Effector CD4-positive, alpha-beta T cell (primary cell): Measurements from ENCODE around the gene CCDC80.
"Not testable (repeated sequence)": the region's sequence is repeated elsewhere in the genome, so short reads cannot be mapped to it uniquely, and the experiment has no call there.

Experiments used
- DNase-seq: peaks from one replicate; pipeline ENCODE4 v3.0.0-alpha.2; 2020

Gene CCDC80

DNA sequence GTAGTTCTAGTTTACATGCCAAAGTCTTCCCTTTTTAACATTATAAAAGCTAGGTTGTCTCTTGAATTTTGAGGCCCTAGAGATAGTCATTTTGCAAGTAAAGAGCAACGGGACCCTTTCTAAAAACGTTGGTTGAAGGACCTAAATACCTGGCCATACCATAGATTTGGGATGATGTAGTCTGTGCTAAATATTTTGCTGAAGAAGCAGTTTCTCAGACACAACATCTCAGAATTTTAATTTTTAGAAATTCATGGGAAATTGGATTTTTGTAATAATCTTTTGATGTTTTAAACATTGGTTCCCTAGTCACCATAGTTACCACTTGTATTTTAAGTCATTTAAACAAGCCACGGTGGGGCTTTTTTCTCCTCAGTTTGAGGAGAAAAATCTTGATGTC is 57.8 kb downstream of the CCDC80 start:
- no peak for DNase-seq

GRCh38 chr3:112582244-112582874 is 58.6 kb downstream of the CCDC80 start:
- DNase-seq: no peak

DNA sequence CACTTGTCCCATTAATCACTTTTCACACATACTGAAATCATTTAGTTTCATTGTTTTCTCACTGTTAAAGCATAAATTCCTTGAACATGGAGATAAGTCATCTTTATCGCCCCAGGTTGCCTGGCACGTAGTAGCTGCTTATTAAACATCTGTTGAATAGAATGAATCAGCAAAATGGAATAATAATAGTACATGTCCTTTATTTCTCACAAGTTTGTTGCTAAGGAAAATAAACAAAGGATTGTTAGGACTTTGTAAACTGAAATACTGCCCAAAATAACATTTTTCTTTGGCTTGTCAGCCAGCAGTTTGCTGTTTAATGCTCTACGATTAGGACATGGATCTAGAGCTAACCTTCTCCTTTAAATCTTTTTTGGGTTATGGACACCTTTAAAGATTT is 61.2 kb downstream of the CCDC80 start:
- DNase-seq: no peak

- no peak for DNase-seq
Observed at GRCh38 chr3:112579232-112579631, 61.7 kb downstream of the CCDC80 start.

DNA sequence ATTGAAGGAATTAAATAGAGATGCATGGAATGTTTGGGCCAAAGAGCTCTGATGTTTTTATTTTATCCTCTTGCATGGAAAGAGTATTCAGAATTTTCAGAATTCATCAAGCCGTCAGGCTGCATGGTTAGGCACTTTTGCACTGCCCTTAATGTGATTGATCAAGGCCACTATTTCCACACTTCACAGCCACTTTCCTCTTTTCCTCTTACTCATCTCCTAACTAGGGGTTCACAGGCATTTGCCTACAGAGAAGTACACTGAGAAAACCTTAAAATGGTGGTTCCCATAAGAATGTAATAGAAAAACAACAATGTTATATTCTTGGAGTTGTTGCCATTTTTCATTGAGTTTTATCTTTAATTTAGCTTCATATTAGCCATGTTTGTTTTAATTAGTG is 68.2 kb downstream of the CCDC80 start:
- DNase-seq: no peak

GRCh38 chr3:112569265-112569664 is 71.7 kb downstream of the CCDC80 start:
- no peak for DNase-seq

DNA sequence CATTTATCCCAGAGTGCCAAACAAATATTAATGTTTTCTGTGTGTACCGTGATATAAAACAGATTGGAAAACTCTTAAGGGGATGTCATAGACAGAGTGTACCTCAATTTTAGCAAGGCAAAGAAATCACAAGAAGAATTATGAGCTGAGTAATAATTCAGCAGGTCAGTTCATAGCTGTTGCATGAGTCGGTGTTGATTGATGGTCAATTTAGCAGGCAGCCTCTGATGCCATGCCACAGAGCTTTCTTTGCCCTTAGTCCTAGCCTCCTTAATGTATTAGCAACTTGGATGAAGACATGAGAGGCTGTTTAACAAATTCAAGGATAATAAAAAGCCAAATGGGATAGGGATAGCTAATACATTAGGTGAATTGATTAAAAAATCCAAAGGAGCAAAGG is 72.3 kb downstream of the CCDC80 start:
- no peak for DNase-seq

- DNase-seq: no peak
Observed at GRCh38 chr3:112564940-112565305, 76.0 kb downstream of the CCDC80 start.

DNA sequence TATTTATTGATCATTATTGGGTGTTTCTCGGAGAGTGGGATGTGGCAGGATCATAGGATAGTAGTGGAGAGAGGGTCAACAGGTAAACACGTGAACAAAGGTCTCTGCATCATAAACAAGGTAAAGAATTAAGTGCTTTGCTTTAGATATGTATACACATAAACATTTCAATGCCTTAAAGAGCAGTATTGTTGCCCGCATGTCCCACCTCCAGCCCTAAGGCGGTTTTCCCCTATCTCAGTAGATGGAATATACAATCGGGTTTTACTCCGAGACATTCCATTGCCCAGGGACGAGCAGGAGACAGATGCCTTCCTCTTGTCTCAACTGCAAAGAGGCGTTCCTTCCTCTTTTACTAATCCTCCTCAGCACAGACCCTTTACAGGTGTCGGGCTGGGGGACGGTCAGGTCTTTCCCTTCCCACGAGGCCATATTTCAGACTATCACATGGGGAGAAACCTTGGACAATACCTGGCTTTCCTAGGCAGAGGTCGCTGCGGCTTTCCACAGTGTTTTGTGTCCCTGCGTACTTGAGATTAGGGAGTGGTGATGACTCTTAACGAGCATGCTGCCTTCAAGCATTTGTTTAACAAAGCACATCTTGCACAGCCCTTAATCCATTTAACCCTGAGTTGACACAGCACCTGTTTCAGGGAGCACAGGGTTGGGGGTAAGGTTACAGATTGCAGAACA is 76.5 kb downstream of the CCDC80 start:
- DNase-seq: not testable (repeated sequence)

GRCh38 chr3:112561734-112562529 is 79.0 kb downstream of the CCDC80 start, which contains the start of the genes ATG3 and SLC35A5:
Gene ATG3 (minus strand): TSS chr3:112561962. CDS start chr3:112561528, 434 bp downstream.
Gene SLC35A5 (plus strand): TSS chr3:112562045. CDS start chr3:112563404, 1,359 bp downstream.
- DNase-seq: peak; percentile 99

DNA sequence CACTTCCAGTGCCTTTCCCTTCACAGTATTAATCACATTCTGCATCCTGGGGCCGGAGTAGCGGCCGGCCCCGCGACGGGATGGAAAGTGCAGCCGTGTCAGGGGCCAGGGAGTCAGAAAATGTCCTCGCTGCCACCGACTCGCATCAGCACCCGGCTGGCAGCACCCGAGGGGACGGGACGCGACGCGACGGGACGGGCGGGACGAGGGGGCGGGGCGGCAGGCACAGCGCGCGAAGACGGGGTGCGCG is 79.5 kb downstream of the CCDC80 start:
- peak; percentile 74 for DNase-seq

DNA sequence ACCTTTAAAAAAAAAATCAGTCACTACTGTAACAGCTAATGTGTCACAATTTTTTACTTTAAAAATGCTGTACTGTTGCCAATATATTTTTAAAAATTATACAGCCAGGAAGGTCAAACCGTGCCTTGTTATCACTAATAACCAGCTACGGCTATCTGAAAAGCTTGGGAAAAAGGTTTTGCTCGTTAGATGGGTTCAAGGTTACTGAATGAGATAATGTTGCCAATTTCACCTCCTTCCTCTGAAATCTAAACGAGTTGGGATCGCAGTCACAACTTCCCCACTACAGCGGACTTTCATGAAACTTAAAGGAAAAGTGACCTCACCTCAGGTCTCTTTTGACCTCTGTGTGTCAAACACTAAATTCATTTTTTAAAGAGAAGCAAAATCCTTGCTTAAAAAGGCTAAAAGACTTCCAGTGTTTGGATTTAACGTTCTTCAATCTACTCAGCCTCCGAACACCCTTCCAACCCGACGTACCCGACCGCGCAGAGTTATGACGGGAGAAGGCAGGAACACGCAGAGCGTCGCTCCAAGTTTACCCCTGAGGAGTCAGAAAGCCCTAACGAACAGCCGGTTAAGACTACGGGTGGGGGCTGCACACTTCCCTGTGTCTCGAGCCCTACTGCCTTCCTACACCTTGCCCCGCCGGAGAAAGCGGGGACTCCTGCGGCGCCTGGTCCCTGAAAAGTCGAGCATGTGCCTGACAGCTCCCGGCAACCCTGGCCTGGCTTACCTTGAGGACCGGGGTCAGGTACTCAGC is 80.0 kb downstream of the CCDC80 start:
- peak; percentile 59 for DNase-seq

- no peak for DNase-seq
Observed at GRCh38 chr3:112560307-112560706, 80.6 kb downstream of the CCDC80 start.

DNA sequence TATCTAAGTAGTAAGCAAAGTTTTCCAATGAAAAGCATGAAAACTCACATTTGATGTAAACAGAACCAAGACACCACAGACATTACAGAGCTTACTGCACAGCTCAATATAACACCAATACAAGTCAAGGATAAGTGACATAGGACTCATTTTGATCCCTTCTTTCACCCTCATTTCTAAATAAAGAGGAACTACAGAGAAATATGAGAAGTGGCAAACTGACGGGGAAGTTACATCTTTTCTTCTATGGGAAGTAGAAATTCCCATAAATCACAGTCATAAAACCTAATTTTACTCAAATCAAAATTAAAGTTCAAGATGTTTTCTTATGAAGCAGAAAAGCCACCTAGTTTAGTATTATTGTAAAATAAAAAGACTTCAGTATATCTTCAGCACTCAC is 83.0 kb downstream of the CCDC80 start:
- no peak for DNase-seq

DNA sequence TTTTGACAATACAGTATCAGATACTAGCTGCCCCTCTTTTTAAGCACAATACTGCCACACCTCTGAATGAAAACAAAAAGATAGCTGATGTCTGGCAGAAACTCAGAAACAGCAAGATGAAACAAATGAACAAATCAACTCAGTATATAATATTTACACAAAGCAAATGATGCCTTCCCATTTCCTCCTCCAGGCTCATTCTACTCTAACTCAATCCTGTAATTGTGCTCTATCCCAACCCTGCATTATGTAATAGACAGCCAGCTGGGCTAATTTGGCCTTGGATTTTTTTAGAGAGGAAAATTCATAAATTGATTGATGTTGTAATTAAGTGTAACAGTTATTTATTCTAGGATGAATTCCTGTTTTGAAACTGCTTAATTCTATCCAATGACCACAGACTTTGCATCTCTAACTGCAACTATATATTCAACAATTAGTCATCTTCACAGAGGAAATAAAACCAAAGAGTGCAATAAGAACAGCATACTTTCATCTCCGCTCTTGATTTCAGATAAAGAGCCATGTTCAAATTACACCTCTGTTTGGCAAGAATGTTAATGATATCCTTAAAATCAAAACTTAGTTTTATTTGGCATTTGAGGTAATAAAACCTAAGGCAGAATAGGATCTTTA is 85.3 kb downstream of the CCDC80 start:
- DNase-seq: no peak

GRCh38 chr3:112550859-112551258 is 90.1 kb downstream of the CCDC80 start:
- DNase-seq: no peak
